GM12872 (cell line): ENCODE measurements around the gene GGN.

ENCODE experiments used
- CTCF ChIP-seq: IDR thresholded peaks from 3 replicates; pipeline ENCODE4 v1.5.1; 2011; ENCODE audit warnings: low read depth, mild to moderate bottlenecking, low read length, moderate library complexity; ENCODE audit not compliant: insufficient read depth

Gene GGN

GRCh38 chr19:38387550-38388348, at the start of gene GGN:
Gene GGN (minus strand): TSS chr19:38388034. CDS start chr19:38387261, 773 bp downstream.
- no peak for TF ChIP-seq CTCF

DNA sequence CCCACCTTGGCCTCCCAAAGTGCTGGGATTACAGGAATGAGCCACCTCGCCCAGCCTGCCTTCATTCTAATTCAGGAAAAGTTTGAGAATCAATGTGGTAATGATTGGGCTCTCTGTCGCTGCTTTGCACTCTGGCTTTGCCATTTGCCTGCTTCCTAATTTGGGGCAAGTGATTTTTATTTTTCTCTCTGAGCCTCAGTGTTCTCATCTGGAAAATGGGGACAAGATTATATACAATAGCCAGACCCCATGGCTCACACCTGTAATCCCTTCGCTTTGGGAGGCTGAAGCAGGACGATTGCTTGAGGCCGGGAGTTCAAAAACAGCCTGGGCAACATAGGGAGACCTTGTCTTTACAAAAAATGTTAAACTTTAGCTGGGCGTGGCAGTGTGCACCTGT, 49.5 kb upstream of the GGN start:
- no peak for TF ChIP-seq CTCF

- TF ChIP-seq CTCF = no peak
These were observed 46.8 kb upstream of the GGN start for GRCh38 chr19:38434549-38435051.

DNA sequence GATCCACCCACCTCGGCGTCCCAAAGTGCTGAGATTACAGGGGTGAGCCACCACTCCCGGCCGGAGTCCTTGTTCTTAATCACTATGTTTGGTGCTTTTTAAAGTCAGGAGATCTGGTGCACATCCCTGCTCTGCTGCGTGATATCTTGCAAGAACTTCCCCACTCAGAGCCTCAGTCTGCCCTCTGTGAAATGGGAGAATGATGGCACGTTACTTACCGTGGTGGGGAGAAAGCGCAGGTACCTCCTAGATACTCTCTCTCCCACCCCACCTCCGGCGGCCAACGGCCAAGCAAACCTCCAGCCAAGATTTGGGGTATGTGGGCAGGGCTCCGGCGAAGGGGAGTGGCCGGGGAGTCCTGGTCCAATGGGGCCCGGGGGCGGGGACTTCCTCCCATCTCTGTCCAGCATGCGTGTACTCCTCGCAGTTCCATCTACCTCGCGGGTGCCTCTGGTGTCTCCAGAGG, 45.5 kb upstream of the GGN start, which contains the start of gene RYR1:
Gene RYR1 (plus strand): TSS at position 424 of the 466 bp plus-strand sequence. CDS start 139 bp downstream, outside the sequence.
- no peak for TF ChIP-seq CTCF

- no peak for TF ChIP-seq CTCF
These were observed 43.1 kb upstream of the GGN start for GRCh38 chr19:38430931-38431330.

DNA sequence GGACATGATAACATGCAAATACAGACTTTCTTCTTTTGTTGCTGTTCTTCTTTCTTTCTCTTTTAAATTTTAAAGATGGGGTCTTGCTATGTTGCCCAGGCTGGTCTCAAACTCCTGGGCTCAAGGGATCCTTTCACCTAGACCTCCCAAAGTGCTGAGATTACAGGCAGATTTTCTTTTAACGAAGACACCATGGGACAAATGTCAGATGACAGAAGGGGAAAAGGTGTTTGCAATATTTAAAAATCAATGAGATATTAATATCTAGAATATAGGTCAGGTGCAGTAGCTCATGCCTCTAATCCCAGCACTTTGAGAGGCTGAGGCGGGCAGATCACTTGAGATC, 42.0 kb upstream of the GGN start:
- no peak for TF ChIP-seq CTCF

DNA sequence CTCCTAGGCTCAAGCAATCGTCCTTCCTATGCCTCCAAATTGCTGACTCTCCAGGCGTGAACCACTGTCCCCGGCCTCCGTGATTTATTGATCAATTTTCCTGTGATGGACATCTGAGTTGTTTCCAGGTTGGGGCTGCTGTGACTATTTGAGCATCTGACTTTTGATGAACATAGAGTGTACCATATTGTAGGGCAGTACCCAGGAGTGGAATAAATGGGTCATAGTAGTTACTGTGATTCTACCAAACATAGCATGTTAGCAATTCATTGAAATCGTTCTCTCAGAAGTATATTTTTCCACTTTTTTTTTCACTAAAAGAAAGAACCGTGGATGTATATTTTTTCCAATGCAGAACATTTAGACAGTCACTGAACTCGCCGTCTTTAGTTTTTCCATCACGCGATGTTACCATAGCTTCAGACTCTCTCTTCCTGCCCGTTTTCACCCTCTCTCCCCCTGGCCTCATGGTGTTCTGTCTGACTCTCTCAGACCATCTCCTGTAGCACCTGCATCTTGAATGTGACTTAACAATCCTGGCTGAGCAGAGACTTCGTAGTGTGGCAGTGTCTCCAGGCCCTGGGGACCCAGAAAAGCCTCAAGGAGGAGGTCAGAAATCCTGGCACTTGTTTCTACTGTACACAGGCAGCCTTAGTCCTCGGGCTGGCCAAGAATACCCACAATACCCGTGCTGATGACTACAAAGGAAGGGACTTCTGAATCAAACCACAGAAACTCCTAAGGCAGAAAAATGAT, 41.4 kb upstream of the GGN start:
- TF ChIP-seq CTCF = no peak
